Measurements from ENCODE around the gene SPAG9.

DNA sequence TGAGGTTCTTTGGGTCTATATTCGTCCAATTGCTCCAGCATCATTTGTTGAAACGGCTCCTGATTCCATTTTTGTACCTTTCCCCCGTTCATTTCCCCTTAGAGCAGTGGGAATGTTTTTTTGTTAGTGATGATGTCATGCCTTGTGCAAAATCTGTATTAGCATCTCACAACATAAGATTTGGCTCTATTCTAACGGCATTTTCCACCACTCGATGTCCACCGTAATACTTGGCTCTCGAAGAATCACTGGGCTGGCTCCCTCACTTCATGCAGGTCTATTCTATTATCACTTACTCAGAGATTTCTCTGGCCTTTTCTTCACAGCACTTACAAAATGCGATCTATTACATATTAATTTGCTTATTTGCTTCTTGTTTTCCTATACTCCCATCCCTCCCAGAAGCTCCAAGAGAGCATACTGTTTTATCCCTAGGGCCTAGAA lies 32.1 kb upstream of the SPAG9 start:
- TF ChIP-seq, protein P1, sequence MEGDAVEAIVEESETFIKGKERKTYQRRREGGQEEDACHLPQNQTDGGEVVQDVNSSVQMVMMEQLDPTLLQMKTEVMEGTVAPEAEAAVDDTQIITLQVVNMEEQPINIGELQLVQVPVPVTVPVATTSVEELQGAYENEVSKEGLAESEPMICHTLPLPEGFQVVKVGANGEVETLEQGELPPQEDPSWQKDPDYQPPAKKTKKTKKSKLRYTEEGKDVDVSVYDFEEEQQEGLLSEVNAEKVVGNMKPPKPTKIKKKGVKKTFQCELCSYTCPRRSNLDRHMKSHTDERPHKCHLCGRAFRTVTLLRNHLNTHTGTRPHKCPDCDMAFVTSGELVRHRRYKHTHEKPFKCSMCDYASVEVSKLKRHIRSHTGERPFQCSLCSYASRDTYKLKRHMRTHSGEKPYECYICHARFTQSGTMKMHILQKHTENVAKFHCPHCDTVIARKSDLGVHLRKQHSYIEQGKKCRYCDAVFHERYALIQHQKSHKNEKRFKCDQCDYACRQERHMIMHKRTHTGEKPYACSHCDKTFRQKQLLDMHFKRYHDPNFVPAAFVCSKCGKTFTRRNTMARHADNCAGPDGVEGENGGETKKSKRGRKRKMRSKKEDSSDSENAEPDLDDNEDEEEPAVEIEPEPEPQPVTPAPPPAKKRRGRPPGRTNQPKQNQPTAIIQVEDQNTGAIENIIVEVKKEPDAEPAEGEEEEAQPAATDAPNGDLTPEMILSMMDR (IDR thresholded peaks at IDR 0.05) = no peak
- no peak for TF ChIP-seq POLR2A (IDR thresholded peaks at IDR 0.05)

All from breast epithelium (tissue), 3 donors.